Measurements from ENCODE around the gene PI4K2B. TPM values are rescaled to one million over a fixed set of nuclear protein-coding genes. Genes with fewer than 3 reads are reported as not detected.

Gene PI4K2B
- total RNA-seq, 1 donor = 25.9 TPM

DNA sequence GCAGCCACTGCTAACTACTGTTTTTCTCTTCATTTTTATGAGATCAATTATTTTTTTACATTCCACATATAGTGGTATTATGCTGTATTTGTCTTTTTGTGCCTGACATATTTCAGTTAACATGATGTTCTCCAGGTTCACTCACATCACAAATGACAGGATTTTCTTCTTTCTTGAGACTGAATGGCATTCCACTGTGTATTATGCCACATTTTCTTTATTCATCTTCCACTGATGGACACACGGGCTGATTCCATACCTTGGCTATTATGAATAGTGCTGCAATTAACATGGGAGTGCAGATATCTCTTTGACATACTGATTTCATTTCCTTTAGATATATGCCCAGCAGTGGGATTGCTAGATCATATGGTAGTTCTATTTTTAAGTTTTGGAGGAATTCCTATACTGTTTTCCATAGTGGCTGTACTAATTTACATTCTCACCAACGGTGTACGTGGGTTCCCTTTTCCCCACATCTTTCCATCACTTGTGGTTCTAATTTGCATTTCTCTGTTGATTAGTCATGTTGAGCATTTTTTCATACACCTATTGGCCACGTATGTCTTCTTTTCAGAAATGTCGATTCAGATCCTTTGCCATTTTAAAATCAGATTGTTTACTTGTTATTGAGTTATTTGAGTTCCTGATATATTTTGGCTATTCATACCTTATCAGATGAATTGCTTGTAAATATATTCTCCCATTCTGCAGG, 63.9 kb downstream of the PI4K2B start:
- TF ChIP-seq, protein P1, sequence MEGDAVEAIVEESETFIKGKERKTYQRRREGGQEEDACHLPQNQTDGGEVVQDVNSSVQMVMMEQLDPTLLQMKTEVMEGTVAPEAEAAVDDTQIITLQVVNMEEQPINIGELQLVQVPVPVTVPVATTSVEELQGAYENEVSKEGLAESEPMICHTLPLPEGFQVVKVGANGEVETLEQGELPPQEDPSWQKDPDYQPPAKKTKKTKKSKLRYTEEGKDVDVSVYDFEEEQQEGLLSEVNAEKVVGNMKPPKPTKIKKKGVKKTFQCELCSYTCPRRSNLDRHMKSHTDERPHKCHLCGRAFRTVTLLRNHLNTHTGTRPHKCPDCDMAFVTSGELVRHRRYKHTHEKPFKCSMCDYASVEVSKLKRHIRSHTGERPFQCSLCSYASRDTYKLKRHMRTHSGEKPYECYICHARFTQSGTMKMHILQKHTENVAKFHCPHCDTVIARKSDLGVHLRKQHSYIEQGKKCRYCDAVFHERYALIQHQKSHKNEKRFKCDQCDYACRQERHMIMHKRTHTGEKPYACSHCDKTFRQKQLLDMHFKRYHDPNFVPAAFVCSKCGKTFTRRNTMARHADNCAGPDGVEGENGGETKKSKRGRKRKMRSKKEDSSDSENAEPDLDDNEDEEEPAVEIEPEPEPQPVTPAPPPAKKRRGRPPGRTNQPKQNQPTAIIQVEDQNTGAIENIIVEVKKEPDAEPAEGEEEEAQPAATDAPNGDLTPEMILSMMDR (IDR thresholded peaks at IDR 0.05; ENCODE audit: insufficient read depth, low read depth, low read length) = no peak
- no peak for DNase-seq (ENCODE audit: low read depth)
- no peak overlapping the region for H3K4me3 ChIP-seq (ENCODE audit: low read depth, low read length)

DNA sequence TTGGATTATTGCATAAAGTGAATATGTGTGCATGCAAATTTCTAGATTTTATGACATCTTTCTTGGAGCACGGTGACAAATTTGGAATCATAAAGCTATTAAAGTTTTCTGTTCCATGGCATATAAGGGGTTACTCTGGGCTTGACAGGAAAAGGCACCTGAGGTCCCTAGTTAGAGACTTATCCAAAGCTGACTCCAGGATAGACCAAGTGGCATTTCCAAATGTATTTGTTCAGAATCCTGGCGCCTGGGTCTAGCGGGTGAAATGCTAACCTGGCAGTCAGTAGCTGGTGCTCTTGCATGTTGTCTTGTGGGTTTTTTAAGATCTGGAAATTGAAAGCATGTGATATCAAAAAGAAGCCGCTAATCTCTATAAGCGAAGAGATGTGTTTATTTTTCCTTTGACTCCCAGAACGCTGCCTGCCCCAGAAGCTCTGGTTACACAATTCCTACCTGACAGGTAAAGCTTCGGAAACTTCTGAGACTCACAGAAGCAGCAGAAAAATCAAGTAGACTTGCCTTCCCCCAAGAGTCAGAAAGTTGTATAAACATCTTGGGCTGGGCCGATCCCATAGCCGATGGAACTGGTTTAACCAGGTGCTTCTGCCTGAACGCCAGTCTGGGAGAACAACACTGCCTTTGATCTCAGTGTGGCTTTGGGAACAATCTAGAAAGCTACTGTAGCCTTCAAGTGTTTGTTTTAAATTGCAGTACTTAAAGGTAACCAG, 65.8 kb downstream of the PI4K2B start:
- TF ChIP-seq, protein P1 (IDR thresholded peaks at IDR 0.05; ENCODE audit: insufficient read depth, low read depth, low read length) = no peak
- H3K4me3 ChIP-seq (ENCODE audit: low read depth, low read length) = no peak overlapping the region
- no peak for DNase-seq (ENCODE audit: low read depth)

DNA sequence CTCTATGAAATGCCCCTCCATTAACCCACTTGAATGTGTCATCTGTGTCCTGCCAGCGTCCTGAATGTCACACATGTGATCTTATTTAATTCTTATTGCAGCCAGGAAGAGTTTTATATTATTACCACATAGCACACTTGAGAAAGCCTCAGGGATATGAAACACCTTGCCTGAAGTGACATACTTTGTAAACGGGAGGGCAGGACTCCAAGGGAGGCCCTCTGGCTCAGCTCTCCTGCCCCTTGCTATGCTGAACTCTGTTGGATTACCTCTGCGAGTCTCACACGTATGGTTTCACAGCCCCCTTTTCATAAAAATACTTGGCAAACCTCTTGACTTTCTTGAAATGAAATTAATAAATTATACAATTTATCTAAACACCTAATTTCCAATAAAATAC, 67.6 kb downstream of the PI4K2B start:
- TF ChIP-seq, protein P1 (IDR thresholded peaks at IDR 0.05; ENCODE audit: insufficient read depth, low read depth, low read length) = no peak
- no peak for DNase-seq (ENCODE audit: low read depth)

DNA sequence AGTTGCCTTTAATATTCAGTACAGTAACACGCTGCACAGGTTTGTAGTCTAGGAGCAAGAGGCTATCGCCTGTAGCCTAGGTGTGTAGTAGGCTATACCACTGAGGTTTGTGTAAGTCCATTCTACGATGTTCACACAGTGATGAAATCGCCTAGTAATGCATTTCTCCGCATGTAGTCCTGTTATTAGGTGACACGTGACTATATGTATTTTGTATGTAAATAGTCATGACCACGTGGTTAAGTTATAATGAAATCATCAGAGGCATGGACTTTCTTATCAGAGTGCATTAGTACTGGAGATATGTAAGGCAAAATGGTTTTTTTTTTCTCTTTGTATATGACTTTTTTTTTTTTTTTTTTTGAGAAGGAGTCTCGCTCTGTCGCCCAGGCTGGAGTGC, 68.8 kb downstream of the PI4K2B start:
- no peak for DNase-seq (ENCODE audit: low read depth)
- no peak overlapping the region for H3K4me3 ChIP-seq (ENCODE audit: low read depth, low read length)
- TF ChIP-seq, protein P1 (IDR thresholded peaks at IDR 0.05; ENCODE audit: insufficient read depth, low read depth, low read length) = no peak

More for the DNA sequence above, 67.6 kb downstream of the PI4K2B start:
- H3K4me3 ChIP-seq (ENCODE audit: low read depth, low read length) = no peak overlapping the region

DNA sequence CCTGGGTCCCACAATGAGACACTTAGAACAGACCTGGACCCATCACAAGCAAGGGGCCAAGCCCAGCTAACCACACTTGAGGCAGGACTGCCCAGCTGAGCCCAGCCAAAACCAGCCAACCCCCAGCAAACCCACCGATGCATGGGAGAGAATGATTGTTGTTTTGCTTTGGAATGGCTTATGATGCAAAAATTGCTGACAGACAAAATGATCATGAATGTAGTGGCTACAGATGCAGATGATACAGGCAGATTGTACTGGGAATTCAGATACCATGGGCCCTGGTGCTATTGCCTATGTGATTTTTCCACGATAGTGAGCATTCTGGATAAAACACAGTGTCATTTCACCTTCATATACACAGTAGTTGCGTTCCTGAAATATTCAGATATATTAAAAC, 69.7 kb downstream of the PI4K2B start:
- H3K4me3 ChIP-seq (ENCODE audit: low read depth, low read length) = no peak overlapping the region
- no peak for DNase-seq (ENCODE audit: low read depth)
- TF ChIP-seq, protein P1 (IDR thresholded peaks at IDR 0.05; ENCODE audit: insufficient read depth, low read depth, low read length) = no peak

DNA sequence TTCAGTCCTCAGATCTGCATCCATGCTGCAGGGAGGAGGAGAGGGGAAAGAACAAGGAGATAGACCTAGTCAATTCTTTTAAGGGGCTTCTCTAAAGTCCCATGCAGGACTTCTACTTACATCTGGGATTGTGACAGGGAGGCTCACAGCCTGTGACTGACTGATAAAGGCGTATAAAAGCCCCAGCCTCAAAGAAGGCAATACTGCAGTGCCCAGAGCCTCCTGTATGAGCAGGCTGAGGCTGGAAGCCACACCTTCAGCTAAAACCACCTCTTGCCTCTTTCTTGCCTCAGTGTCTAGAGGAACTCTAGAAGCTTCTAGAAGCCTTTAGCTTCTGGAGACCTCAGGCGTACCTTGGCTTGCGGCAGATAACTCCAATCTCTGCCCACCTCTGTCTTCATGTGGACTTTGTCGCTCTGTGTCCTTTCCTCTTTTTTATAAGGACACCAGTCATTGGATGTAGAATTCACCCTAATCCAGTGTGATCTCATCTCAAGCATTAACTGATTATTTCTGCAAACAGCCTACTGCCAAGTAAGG, 72.8 kb downstream of the PI4K2B start:
- no peak overlapping the region for H3K4me3 ChIP-seq (ENCODE audit: low read depth, low read length)
- no peak for DNase-seq (ENCODE audit: low read depth)
- TF ChIP-seq, protein P1 (IDR thresholded peaks at IDR 0.05; ENCODE audit: insufficient read depth, low read depth, low read length) = no peak

All from fibroblast of villous mesenchyme (primary cell).